ENCODE data around the gene CCDC154.
A peak's percentile ranks its signal among the peaks of the same experiment; 100 is the strongest.
"Not testable (repeated sequence)": the region's sequence is repeated elsewhere in the genome, so short reads cannot be mapped to it uniquely, and the experiment has no call there.

The CCDC154 gene, protein sequence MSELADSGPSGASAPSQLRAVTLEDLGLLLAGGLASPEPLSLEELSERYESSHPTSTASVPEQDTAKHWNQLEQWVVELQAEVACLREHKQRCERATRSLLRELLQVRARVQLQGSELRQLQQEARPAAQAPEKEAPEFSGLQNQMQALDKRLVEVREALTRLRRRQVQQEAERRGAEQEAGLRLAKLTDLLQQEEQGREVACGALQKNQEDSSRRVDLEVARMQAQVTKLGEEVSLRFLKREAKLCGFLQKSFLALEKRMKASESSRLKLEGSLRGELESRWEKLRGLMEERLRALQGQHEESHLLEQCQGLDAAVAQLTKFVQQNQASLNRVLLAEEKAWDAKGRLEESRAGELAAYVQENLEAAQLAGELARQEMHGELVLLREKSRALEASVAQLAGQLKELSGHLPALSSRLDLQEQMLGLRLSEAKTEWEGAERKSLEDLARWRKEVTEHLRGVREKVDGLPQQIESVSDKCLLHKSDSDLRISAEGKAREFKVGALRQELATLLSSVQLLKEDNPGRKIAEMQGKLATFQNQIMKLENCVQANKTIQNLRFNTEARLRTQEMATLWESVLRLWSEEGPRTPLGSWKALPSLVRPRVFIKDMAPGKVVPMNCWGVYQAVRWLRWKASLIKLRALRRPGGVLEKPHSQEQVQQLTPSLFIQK

DNA sequence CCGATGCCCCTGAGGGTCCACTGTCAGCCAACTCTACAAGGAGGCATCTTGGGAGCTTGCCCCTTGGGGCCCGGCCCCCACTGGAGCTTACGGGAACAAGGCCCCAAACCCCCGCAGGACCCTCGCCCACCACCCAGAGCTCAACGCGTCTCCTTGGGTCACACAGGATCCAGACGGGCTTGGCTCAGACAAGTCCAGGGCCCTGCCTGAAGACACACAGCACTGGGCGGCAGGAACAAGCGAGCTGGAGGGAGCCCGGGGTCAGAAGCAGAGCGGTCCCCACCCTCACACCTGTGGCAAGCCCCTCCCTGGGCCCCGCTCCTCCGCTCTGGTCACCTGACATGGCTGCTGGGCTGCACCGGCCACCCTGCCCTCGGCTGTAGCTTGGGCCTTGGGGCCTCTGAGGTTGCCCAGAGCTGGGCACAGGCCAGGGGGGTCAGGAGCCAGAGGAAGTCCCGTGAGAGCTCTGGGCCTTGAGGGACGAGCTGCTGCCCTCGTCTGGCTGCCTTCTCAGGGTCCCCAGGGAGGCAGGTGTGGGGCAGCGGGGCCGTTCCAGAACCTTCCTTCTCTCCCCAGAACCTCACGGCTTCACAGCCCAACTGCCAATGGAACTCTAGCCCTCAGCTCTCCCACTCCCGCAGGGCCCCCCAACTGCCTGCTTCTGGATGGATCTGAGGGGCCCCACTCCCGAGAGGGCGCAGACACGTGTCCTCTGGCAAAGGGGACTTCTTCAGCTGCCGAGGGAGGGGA, at the start of gene CCDC154:
Gene CCDC154, minus strand, starts transcription at position 577 of the 750 bp plus-strand sequence. Its CDS starts 234 bp downstream, at position 343.
- in situ Hi-C loops (cut with HindIII; ENCODE audit: low pct_ligation_motif_present, low pct_unique_long_range_greater_than_20kb, low sequenced_read_pairs): no loop called here
- DNase-seq: no peak

DNA sequence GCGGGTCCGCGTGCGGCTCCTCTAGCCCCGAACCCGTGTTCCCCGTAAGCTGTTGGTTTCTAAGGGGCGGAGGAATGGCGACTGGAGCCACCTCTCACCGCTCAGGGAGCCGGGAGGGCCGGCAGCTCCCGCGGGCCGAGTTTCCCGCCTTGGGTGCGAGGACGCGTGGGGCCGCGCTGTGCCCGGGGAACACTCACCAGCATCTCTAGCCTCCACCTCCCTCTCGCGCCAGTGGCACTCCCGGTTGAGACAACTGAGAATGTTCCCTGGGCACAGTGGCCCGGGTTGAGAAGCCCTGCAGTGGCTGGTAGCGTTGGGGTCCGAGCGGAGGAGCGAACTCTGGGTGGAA, 49.4 kb upstream of the CCDC154 start:
- in situ Hi-C loops (cut with HindIII; ENCODE audit: low pct_ligation_motif_present, low pct_unique_long_range_greater_than_20kb, low sequenced_read_pairs): no loop called here
- DNase-seq: peak; percentile 48

DNA sequence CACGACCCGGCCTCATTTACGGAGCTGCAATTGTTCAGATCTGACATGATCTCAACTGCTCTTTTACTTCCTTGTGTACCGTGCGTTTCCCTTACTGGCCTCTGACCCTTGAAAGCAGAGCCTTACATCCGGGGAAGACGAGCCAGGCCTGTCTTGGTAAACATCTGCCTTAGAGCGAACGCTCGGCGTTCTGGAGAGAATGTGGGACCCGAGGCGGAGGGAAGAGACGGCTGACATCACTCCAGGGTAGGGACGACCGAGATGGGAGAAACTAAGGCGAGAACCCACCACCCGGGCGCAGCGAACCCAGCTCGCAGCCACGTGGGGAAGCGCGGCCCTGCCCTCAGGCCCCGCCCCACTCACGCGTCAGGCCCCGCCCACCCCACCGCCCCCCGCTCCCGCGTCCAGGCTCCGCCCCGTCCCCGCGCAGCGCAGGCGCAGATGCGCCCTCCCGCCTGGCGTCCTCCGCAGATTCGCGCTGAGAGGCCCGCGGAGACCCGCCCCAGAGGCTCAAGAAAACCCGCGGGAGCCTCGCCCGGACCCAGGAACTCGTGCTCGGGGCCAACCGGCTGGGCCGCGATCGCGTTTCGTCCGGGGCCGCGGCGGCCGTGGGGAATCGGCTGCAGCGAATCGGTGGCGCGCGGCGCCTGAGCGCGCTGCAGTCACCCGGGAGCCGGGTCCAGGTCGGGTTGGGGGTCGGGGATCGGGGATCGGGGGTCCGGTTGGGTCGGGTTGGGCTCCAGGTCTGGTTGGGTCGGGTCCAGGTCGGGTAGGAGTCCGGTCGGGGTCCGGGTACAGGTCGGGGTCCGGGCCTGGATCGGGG, 48.8 kb upstream of the CCDC154 start, which contains the start of gene TELO2:
Gene TELO2, plus strand, starts transcription at position 438 of the 823 bp plus-strand sequence. CDS start 922 bp downstream, outside the sequence.
- in situ Hi-C loops (cut with HindIII; ENCODE audit: low pct_ligation_motif_present, low pct_unique_long_range_greater_than_20kb, low sequenced_read_pairs): no loop called here
- peak; percentile 85 for DNase-seq

DNA sequence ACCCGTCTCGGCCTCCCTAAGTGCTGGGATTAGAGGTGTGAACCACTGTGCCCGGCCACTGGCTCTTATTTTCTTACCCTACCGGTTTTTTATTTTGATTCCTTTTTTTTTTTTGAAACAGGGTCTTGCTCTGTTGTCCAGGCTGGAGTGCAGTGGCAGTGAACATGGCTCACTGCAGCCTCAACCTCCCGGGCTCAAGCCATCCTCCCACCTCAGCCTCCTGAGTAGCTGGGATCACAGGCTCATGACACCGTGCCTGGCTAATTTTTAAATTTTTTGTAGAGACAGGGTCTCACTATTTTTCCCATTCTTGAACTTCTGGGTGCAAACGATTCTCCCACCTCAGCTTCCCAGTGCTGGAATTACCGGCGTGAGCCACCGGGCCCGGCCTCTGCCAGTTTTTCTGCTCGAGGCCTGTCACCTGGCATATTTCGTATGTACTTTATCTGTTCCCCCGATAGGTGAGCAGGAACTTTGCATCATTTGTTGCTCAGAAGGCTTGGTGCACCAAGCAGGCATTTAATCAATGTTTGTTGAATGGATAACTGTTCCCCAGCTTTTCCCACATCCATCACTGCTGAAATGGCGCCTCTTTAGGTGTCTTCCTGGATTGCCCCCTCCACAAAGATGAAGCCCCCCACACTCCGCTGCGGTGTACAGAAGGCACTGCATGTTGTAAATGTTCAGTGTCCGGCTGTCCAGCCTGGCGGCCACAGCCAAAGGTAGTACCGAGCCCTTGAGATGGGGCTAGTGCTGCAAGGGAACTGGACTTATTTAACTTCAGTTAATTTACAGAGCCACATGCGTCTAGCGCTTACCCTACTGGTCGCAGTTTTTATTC, 47.9 kb upstream of the CCDC154 start:
- in situ Hi-C loops (cut with HindIII; ENCODE audit: low pct_ligation_motif_present, low pct_unique_long_range_greater_than_20kb, low sequenced_read_pairs): no loop called here
- no peak for DNase-seq

DNA sequence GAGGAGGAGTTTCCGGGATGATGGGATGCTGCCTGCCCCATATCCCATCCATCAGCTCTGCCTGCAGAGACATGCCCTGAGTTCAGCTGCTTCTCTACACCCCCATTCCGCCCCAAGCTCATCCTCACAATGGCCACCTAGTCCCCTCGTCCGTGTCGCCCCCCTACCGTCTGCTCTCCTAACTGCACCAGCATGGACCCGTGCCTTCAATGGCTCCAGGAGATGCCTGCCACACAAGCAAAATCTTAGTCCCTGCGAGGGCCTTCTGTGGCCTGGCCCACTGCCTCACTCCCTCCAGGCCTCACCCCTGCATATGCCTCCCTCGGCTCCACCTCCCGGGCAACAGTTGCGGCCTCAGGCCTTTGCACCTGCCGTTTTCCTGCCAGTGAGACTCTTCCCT, 47.0 kb upstream of the CCDC154 start:
- no peak for DNase-seq
- in situ Hi-C loops (cut with HindIII; ENCODE audit: low pct_ligation_motif_present, low pct_unique_long_range_greater_than_20kb, low sequenced_read_pairs): no loop called here

DNA sequence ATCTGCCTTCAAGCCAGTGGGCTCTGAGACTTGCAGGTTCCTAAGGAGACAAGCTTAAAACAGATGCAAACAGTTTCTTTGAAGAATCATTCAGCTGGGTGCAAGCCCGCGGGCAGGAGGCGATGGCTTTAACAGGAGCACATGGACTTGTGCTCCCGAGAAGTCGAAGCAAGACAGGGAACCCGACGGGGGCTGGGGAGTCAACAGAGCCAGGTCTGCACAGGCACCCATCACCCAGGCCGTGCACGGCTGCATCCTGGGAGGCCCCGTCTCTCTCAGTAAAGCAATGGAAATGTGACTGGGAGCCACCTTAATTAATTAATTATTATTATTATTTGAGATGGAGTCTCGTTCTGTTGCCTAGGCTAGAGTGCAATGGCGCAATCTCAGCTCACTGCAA, 44.7 kb upstream of the CCDC154 start:
- DNase-seq: no peak
- in situ Hi-C loops (cut with HindIII; ENCODE audit: low pct_ligation_motif_present, low pct_unique_long_range_greater_than_20kb, low sequenced_read_pairs): loop anchor here (10.0 kb wide), 1 partner anchor 54 kb away; the partner anchor contains the start of gene PERCC1

DNA sequence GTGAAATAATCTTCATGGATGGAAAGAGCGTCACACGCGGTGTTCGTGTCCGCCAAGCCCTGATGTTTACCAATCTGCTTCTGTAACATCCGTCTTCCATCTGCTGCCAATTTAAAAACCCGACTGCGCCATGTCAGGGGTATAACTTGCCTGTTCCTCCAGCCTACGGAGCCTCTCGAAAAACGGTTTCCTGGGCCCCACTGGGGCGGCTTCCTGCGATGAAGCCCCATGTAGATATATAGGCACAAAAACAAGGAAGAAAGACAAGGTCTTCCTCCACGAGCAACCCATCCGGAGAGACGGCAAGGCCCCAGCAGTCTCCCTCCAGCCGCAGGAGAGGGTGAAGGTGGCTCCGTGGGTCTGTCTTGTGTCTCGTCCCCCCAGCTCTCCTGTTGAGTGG, 44.3 kb upstream of the CCDC154 start, which contains the start of gene PTX4:
Gene PTX4, minus strand, starts transcription at position 326 of the 400 bp plus-strand sequence. Its CDS starts 35 bp downstream, at position 291.
- DNase-seq: no peak
- in situ Hi-C loops (cut with HindIII; ENCODE audit: low pct_ligation_motif_present, low pct_unique_long_range_greater_than_20kb, low sequenced_read_pairs): loop anchor here (10.0 kb wide), 1 partner anchor 54 kb away; the partner anchor contains the start of gene PERCC1

DNA sequence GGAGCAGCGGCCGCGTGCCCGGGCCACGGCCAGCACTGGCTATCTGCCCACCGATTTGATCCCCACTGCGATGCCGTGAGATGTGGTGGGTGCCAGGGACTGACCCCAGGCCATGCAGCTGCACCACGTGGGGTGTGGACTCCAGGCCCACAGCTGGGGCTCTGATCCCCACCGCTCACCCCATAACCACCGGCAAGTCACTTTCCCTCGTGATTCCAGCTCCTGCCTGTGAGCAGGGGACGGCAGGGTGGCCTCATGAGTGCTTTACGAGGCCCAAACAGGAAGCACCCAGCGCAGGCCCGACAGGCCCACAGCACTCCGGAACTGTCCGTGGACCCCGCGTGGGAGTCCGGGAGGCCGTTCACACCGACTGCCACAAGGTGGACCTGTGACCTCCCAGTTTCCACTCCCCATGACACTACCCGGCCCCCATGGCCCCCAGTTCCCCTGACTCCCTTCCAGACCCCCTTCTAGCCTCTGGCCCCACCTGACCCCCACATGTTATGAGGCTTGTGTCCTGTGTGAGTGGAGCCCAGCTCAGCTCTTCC, 43.8 kb upstream of the CCDC154 start:
- in situ Hi-C loops (cut with HindIII; ENCODE audit: low pct_ligation_motif_present, low pct_unique_long_range_greater_than_20kb, low sequenced_read_pairs): loop anchor here (10.0 kb wide), 1 partner anchor 53 kb away; the partner anchor contains the start of gene PERCC1
- no peak for DNase-seq

DNA sequence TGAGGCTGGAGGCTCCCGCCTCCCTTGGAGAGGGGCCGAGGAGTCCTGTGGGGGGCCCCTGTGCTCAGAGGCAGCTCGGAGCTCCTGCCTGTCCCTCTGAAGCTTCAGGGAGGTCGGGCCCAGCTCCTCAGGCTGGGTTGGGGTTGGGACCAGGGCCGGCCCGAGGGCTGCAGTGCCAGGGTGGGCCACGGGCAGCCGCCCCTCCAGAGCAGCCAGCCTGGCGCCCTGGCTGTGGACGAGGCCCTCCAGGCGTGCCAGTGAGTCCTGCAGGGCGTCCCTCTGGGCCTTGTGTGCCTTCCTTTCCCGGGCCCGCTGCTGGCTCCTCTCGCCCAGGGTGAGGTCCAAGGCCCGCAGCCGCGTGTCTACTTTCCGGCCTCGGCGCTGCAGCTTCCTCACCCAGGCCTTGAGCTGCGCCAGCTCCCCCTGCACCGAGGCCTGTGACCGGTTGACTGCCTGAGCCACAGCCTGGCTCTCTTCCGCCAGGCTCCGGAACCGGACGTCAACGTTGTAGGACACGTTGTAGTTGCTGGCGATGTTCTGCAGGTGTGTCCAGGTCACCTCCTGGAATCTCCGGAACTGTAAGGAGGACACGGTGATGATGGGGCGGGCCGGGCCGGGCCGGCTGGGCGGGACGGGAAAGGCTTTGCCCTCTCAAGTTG, 43.2 kb upstream of the CCDC154 start:
- in situ Hi-C loops (cut with HindIII; ENCODE audit: low pct_ligation_motif_present, low pct_unique_long_range_greater_than_20kb, low sequenced_read_pairs): loop anchor here (10.0 kb wide), 1 partner anchor 53 kb away; the partner anchor contains the start of gene PERCC1
- DNase-seq: no peak

DNA sequence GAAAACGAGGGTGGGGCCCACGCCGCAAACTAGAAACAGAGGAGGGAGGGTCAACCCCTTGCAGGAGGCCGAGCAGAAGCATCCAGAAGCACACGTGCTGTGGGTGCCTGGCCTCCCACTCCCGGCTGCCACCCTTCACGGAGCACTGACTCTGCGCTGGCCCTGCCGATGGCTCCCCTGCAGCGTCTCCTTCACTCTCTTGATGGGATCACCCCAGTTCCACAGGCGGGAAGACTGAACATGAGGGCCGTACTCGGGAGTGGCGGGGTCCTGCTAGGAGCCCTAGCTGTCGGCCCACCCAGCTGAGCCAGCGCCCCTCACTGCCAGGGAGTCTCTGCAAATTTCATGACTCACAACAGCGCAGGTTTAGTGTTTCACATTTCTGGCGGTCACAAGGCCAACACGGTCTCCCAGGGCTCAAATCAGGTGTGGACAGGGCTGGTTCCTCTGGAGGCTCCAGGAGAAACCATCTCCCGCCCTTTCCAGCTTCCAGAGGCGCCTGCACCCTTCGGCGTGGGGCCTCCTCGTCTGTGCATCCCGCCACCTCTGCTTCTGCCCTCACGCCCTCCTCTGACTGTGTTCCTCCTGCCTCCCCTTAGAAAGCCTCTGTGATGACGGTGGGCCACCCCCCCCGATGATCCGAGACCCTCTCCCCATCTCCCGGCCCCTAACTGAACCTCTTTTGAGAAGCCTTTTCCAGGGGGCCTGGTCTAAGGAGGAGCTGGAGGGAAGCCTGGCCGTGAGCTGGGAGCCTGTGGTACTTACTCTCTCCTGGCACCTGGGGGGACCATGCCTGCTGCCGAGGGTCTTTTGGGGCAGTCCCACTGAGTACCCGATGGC, 42.4 kb upstream of the CCDC154 start:
- in situ Hi-C loops (cut with HindIII; ENCODE audit: low pct_ligation_motif_present, low pct_unique_long_range_greater_than_20kb, low sequenced_read_pairs): loop anchor here (10.0 kb wide), 1 partner anchor 52 kb away; the partner anchor contains the start of gene PERCC1
- no peak for DNase-seq

DNA sequence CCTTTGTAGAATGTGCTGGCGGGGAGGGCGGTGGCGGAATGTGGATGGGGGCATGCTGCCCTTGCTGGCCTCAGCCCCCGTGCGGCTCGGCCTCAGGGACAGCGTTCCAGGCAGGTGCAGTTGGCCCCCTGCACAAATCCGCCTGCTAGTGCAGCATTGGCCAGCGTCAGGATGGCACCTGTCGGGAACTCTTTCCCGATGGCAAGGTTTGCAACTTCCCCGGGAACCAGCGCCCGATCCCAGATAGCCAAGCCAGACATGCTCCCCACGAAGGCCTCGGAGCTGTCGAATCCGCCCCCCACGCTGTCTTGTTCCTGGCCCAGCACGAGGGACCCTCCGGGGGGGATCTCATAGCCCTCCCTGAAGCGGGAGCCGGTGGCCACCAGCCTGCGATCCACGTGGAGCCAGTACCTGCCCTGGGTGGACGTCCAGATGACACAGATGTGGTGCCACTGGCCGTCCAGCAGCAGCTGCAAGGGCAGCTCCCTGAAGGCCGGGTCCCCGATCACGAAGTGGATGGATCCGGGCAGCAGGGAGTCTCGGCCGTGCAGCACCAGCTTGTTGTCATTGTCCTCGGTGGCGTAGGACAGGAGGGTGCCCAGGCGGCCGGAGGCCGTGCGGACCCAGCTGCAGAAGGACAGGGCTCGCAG, 41.6 kb upstream of the CCDC154 start:
- in situ Hi-C loops (cut with HindIII; ENCODE audit: low pct_ligation_motif_present, low pct_unique_long_range_greater_than_20kb, low sequenced_read_pairs): loop anchor here (10.0 kb wide), 1 partner anchor 51 kb away; the partner anchor contains the start of gene PERCC1
- no peak for DNase-seq

DNA sequence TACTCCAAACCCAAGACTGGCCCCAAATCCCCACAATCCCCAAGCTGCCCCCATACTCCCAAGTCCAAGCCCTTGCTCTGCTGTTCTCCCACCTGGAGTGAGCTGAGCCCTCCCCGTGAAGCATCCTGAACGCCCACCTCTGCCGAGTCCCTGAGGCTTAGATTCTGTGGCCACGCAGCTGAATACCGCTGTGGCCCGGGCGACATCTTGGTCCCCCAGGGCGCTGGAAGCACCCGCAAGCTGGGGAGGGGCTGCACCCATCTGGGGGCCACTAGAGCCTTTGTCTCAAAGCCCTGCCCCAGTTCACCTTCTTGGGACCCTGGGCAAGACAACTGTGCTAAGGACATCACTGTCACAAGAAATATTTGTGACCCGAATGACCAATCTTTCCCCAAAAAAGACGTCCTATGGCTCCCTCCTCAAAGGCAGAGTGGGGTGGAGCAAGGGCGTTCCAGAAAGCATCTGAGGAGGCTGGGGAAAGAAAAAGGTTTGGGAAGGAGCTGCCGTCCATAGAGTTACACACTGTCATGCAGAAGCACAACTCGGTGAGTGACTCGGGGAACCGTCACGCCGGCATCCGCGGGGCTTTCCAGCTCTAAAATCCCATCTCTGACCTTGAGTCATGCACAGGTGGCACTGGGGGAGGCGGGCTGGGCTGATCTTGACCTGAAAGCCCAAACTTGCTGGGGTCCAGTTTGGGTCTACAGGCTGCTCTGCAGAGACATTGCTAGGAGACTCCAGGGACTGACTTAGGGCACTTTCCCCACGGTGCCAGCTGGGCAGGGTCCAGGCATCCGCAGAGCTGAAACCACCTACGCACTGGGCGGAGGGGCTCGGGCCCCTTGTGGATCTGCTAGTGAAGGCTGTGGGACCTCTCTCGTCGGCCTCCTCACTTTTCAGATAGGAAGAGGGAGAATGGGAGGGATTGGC, 37.8 kb upstream of the CCDC154 start:
- peak; percentile 79 for DNase-seq
- in situ Hi-C loops (cut with HindIII; ENCODE audit: low pct_ligation_motif_present, low pct_unique_long_range_greater_than_20kb, low sequenced_read_pairs): loop anchor here (10.0 kb wide), 1 partner anchor 47 kb away; the partner anchor contains the start of gene PERCC1

DNA sequence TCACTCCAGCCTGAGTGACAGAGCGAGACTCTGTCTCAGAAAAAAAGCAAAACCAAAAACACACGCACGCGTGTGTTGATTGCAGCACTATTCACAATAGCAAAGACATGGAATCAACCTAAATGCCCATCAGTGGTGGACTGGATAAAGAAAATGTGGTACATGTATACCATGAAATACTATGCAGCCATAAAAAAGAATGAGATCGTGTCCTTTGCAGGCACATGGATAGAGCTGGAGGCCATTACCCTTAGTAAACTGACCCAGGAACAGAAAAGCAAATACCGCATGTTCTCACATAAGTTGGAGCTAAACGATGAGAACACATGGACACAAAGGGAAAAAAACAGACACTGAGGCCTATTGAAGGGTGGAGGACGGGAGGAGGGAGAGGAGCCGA, 34.6 kb upstream of the CCDC154 start:
- in situ Hi-C loops (cut with HindIII; ENCODE audit: low pct_ligation_motif_present, low pct_unique_long_range_greater_than_20kb, low sequenced_read_pairs); DNase-seq: not testable (repeated sequence)

DNA sequence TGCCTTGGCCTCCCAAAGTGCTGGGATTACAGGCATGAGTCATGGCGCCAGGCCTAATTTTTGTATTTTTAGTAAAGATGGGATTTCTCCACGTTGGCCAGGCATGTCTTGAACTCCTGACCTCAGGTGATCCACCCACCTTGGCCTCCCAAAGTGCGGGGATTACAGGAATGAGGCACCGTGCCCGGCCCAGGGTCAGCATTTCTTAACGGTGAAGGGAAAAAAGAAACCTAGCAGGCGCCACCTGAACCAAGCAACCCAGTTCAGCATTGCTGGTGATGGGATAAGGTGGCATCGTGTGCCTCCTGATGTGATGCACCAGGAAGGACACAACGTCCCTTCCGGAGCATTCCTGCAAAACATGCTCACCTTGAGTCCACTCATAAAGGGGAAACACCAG, 32.7 kb upstream of the CCDC154 start:
- DNase-seq: no peak
- in situ Hi-C loops (cut with HindIII; ENCODE audit: low pct_ligation_motif_present, low pct_unique_long_range_greater_than_20kb, low sequenced_read_pairs): no loop called here

Measured in ACHN (cell line).